NCI-H2107 (cell line): ENCODE results near the gene BUB1.
"Not testable (repeated sequence)": the region's sequence is repeated elsewhere in the genome, so short reads cannot be mapped to it uniquely, and the experiment has no call there.

Experiments
- DNase-seq: peaks from one replicate; lab custom pipeline; 2025; lab: John Stamatoyannopoulos, UW

The BUB1 gene

GRCh38 chr2:110690083-110690965 lies 12.5 kb upstream of the BUB1 start:
- no peak for DNase-seq

GRCh38 chr2:110688594-110689091 lies 10.8 kb upstream of the BUB1 start:
- no peak for DNase-seq

- DNase-seq, result not testable (repeated sequence)
Measured at GRCh38 chr2:110687775-110688484, 10.1 kb upstream of the BUB1 start.

GRCh38 chr2:110682872-110683271 lies 5.0 kb upstream of the BUB1 start:
- no peak for DNase-seq

- DNase-seq, result no peak
Measured at GRCh38 chr2:110682267-110682666, 4.4 kb upstream of the BUB1 start.

- DNase-seq, result no peak
Measured at GRCh38 chr2:110680709-110681108, 2.8 kb upstream of the BUB1 start.

GRCh38 chr2:110679865-110680264 lies 2.0 kb upstream of the BUB1 start:
- no peak for DNase-seq

- no peak for DNase-seq
Measured at GRCh38 chr2:110679337-110679707, 1.5 kb upstream of the BUB1 start.

- DNase-seq, result no peak
Measured at GRCh38 chr2:110678457-110679336, 834 bp upstream of the BUB1 start.

- no peak for DNase-seq
Measured at GRCh38 chr2:110677080-110677479, 783 bp downstream of the BUB1 start.

- DNase-seq, result no peak
Measured at GRCh38 chr2:110675679-110676078, 2.2 kb downstream of the BUB1 start.

- no peak for DNase-seq
Measured at GRCh38 chr2:110674620-110675555, 3.0 kb downstream of the BUB1 start.

GRCh38 chr2:110673201-110673600 lies 4.7 kb downstream of the BUB1 start:
- no peak for DNase-seq

- no peak for DNase-seq
Measured at GRCh38 chr2:110670826-110671225, 7.0 kb downstream of the BUB1 start.

- DNase-seq, result no peak
Measured at GRCh38 chr2:110669079-110669478, 8.8 kb downstream of the BUB1 start.

GRCh38 chr2:110667071-110667470 lies 10.8 kb downstream of the BUB1 start:
- DNase-seq, result no peak

- no peak for DNase-seq
Measured at GRCh38 chr2:110664135-110664534, 13.7 kb downstream of the BUB1 start.

GRCh38 chr2:110662560-110662959 lies 15.3 kb downstream of the BUB1 start:
- DNase-seq, result no peak

GRCh38 chr2:110660558-110660957 lies 17.3 kb downstream of the BUB1 start:
- no peak for DNase-seq

GRCh38 chr2:110659248-110659647 lies 18.6 kb downstream of the BUB1 start:
- DNase-seq, result no peak

- no peak for DNase-seq
Measured at GRCh38 chr2:110657724-110658305, 20.0 kb downstream of the BUB1 start.
